CD4-positive, CD25-positive, alpha-beta regulatory T cell (primary cell): Measurements from ENCODE around the gene UBE2F. TPM values are rescaled to one million over a fixed set of nuclear protein-coding genes. Genes with fewer than 3 reads are reported as not detected.
A peak's percentile ranks its signal among the peaks of the same experiment; 100 is the strongest.

Experiments
- ATAC-seq, 2 donors: fragments of 150-1000 bp; cut with Tn5 transposase; one replicate each; pipeline ENCODE4 v1.10.0; 2021; ENCODE audit warnings: low read depth in 2 of 2, moderate number of reproducible peaks in 2 of 2, moderate library complexity in 1 of 2
- DNase-seq, 3 donors: peaks; one replicate each; pipeline versions ENCODE4 v3.0.0 to v3.0.0-alpha.2; 2012 to 2022; ENCODE audit warnings: mixed read lengths in 1 of 3
- H3K27ac ChIP-seq: one replicate; pipeline ENCODE4 v1.7.0; 2013; ENCODE audit warnings: mild to moderate bottlenecking, low read length; ENCODE audit not compliant: insufficient read depth, poor library complexity, severe bottlenecking
- H3K27me3 ChIP-seq: one replicate; pipeline ENCODE4 v1.7.0; 2013; ENCODE audit warnings: low read length; ENCODE audit not compliant: control insufficient read depth, insufficient read depth
- H3K36me3 ChIP-seq: one replicate; pipeline ENCODE4 v1.7.0; 2013; ENCODE audit warnings: mild to moderate bottlenecking, low read length, moderate library complexity; ENCODE audit not compliant: control insufficient read depth, insufficient read depth
- H3K4me1 ChIP-seq: 2 replicates; pipeline ENCODE4 v1.7.0; 2013; ENCODE audit warnings: mild to moderate bottlenecking, low read length; ENCODE audit not compliant: insufficient read depth, control insufficient read depth, poor library complexity, severe bottlenecking
- H3K4me3 ChIP-seq: one replicate; pipeline ENCODE4 v1.7.0; 2013; ENCODE audit warnings: low read depth, mild to moderate bottlenecking, low read length, moderate library complexity
- H3K9me3 ChIP-seq, 2 experiments: 1 replicate in 1 of 2; 2 replicates in 1 of 2; pipeline ENCODE4 v1.7.0; 2013; ENCODE audit warnings: low read length in 2 of 2, mild to moderate bottlenecking in 1 of 2, moderate library complexity in 1 of 2; ENCODE audit not compliant: control insufficient read depth in 2 of 2
- H3K27ac Mint-ChIP-seq, 3 donors: one replicate each; pipeline ENCODE4 v1.8.0; 2020 to 2022; ENCODE audit warnings: mild to moderate bottlenecking in 3 of 3, mixed read lengths in 3 of 3, moderate library complexity in 2 of 3
- H3K27me3 Mint-ChIP-seq: one replicate; pipeline ENCODE4 v1.8.0; 2022; ENCODE audit warnings: mild to moderate bottlenecking, mixed read lengths
- H3K36me3 Mint-ChIP-seq: one replicate; pipeline ENCODE4 v1.8.0; 2020; ENCODE audit warnings: mixed read lengths
- H3K4me1 Mint-ChIP-seq, 4 donors: one replicate each; pipeline ENCODE4 v1.8.0; 2020 to 2022; ENCODE audit warnings: mixed read lengths in 4 of 4, mild to moderate bottlenecking in 1 of 4
- H3K4me3 Mint-ChIP-seq, 4 donors: one replicate each; pipeline ENCODE4 v1.8.0; 2020 to 2022; ENCODE audit warnings: mild to moderate bottlenecking in 4 of 4, mixed read lengths in 4 of 4, moderate library complexity in 3 of 4
- H3K9me3 Mint-ChIP-seq, 7 donors: one replicate each; pipeline ENCODE4 v1.8.0; 2020 to 2022; ENCODE audit warnings: mixed read lengths in 7 of 7, mild to moderate bottlenecking in 3 of 7, moderate library complexity in 2 of 7
- polyA plus RNA-seq, 4 donors: library from polyadenylated mRNA; unstranded; fragments of 300-500 nt; fragmentation: Illumina TruSeq; gene quantifications; one replicate each; pipeline ENCODE4 v1.2.3, GENCODE V29; 2021
- total RNA-seq: library from RNA; stranded (reverse); gene quantifications from one replicate; pipeline ENCODE4 v1.2.3, GENCODE V29; 2022

Gene UBE2F
- total and polyA plus RNA-seq, 5 donors from 2014 or later: 44.3 to 137 (median 105) TPM

GRCh38 chr2:238021327-238021726 lies 54.5 kb downstream of the UBE2F start:
- H3K9me3 Mint-ChIP-seq: no peaks in the 10 kb centered on the region

DNA sequence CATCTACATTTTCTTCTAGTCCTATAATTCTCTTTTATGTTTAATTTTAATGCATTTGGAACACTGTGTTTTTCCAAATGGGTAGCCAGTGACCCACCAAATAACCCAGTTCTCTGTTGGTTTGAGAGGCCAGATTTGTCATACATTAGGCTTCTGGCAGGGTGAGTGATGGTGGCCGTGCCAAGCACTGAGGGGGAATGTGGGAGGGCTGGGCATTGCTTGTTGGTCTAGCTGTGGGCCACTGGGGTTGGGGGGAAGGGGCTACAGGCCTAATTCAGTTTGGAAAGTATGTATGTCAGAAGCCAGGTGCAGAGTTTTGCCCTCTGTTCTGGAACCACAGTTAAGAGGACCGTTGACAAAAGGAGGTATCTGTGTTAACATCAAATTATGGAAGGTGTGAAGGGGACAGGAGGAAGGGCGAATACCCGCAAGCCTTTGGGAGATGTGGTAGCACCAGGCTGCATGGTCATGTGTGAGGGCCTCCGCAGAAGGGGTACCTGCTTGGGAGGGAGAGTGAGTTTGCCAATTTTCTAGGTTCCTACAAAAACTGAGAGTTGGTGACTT lies 55.9 kb downstream of the UBE2F start:
- Mint-ChIP-seq H3K9me3 (no peaks in the 10 kb centered on the region), H3K36me3 (peaks cover 59% of the 10 kb centered on the region), H3K4me1 (peaks cover 0 to 8% (median 6%) of the 10 kb centered on the region in 4 donors), H3K27ac (no peak overlapping the region), H3K27me3 (no peaks in the 10 kb centered on the region), H3K4me3 (no peak overlapping the region)
- no peaks in the 10 kb centered on the region for H3K4me1 ChIP-seq
- H3K36me3 ChIP-seq: peaks cover 18% of the 10 kb centered on the region
- DNase-seq: no peak
- H3K4me3 ChIP-seq: no peak overlapping the region
- no peak for ATAC-seq
- H3K9me3 ChIP-seq: no peaks in the 10 kb centered on the region
- no peaks in the 10 kb centered on the region for H3K27me3 ChIP-seq
- H3K27ac ChIP-seq: no peak overlapping the region

More at GRCh38 chr2:238021327-238021726, 54.5 kb downstream of the UBE2F start:
- Histone ChIP-seq H3K27me3 (no peaks in the 10 kb centered on the region), H3K9me3 (no peaks in the 10 kb centered on the region), H3K4me1 (no peaks in the 10 kb centered on the region), H3K4me3 (no peak overlapping the region), H3K36me3 (peaks cover 16% of the 10 kb centered on the region), H3K27ac (no peak overlapping the region)
- H3K36me3 Mint-ChIP-seq: peaks cover 58% of the 10 kb centered on the region
- DNase-seq: no peak
- ATAC-seq: no peak
- H3K27me3 Mint-ChIP-seq: no peaks in the 10 kb centered on the region
- no peak overlapping the region for H3K27ac Mint-ChIP-seq
- no peak overlapping the region for H3K4me3 Mint-ChIP-seq
- H3K4me1 Mint-ChIP-seq: peaks cover 0 to 11% (median 8%) of the 10 kb centered on the region in 4 donors

- Histone ChIP-seq H3K27ac (no peak overlapping the region), H3K4me3 (no peak overlapping the region), H3K27me3 (no peaks in the 10 kb centered on the region), H3K36me3 (peaks cover 16% of the 10 kb centered on the region), H3K4me1 (no peaks in the 10 kb centered on the region), H3K9me3 (no peaks in the 10 kb centered on the region)
- no peak overlapping the region for H3K27ac Mint-ChIP-seq
- DNase-seq: no peak
- no peak for ATAC-seq
- peaks cover 57% of the 10 kb centered on the region for H3K36me3 Mint-ChIP-seq
- no peaks in the 10 kb centered on the region for H3K27me3 Mint-ChIP-seq
- H3K4me1 Mint-ChIP-seq: peaks cover 0 to 8% (median 6%) of the 10 kb centered on the region in 4 donors
- H3K9me3 Mint-ChIP-seq: no peaks in the 10 kb centered on the region
- no peak overlapping the region for H3K4me3 Mint-ChIP-seq
Observed at GRCh38 chr2:238023608-238024007, 56.8 kb downstream of the UBE2F start.

GRCh38 chr2:238024986-238025385 lies 58.2 kb downstream of the UBE2F start:
- Mint-ChIP-seq H3K4me3 (no peak overlapping the region), H3K4me1 (peaks cover 0 to 8% (median 6%) of the 10 kb centered on the region in 4 donors), H3K36me3 (peaks cover 54% of the 10 kb centered on the region), H3K27me3 (no peaks in the 10 kb centered on the region), H3K27ac (no peak overlapping the region), H3K9me3 (no peaks in the 10 kb centered on the region)
- no peak overlapping the region for H3K27ac ChIP-seq
- H3K4me3 ChIP-seq: no peak overlapping the region
- no peaks in the 10 kb centered on the region for H3K9me3 ChIP-seq
- H3K4me1 ChIP-seq: no peaks in the 10 kb centered on the region
- no peaks in the 10 kb centered on the region for H3K27me3 ChIP-seq
- peak in 1 of 3 donors; percentile 62 for DNase-seq
- peak in 1 of 2 donors; percentile 42 for ATAC-seq
- peaks cover 9% of the 10 kb centered on the region for H3K36me3 ChIP-seq

- Histone ChIP-seq H3K27ac (no peak overlapping the region), H3K4me1 (no peaks in the 10 kb centered on the region), H3K9me3 (no peaks in the 10 kb centered on the region), H3K27me3 (no peaks in the 10 kb centered on the region), H3K36me3 (peaks cover 15% of the 10 kb centered on the region), H3K4me3 (no peak overlapping the region)
- no peak for DNase-seq
- ATAC-seq: no peak
- H3K4me3 Mint-ChIP-seq: no peak overlapping the region
- no peaks in the 10 kb centered on the region for H3K27me3 Mint-ChIP-seq
- H3K9me3 Mint-ChIP-seq: no peaks in the 10 kb centered on the region
- H3K4me1 Mint-ChIP-seq: peaks cover 0 to 8% (median 6%) of the 10 kb centered on the region in 4 donors
- peaks cover 50% of the 10 kb centered on the region for H3K36me3 Mint-ChIP-seq
- no peak overlapping the region for H3K27ac Mint-ChIP-seq
Observed at GRCh38 chr2:238025741-238026360, 59.0 kb downstream of the UBE2F start.

GRCh38 chr2:238027058-238027457 lies 60.2 kb downstream of the UBE2F start:
- no peak overlapping the region for H3K27ac ChIP-seq
- no peaks in the 10 kb centered on the region for H3K9me3 Mint-ChIP-seq

GRCh38 chr2:238027591-238028415 lies 61.0 kb downstream of the UBE2F start:
- no peaks in the 10 kb centered on the region for H3K27me3 Mint-ChIP-seq
- H3K36me3 ChIP-seq: peaks cover 23% of the 10 kb centered on the region
- DNase-seq: no peak
- no peaks in the 10 kb centered on the region for H3K4me1 ChIP-seq
- H3K27ac ChIP-seq: no peak overlapping the region
- H3K27me3 ChIP-seq: no peaks in the 10 kb centered on the region
- H3K9me3 ChIP-seq: no peaks in the 10 kb centered on the region
- H3K9me3 Mint-ChIP-seq: no peaks in the 10 kb centered on the region
- no peak overlapping the region for H3K27ac Mint-ChIP-seq
- H3K36me3 Mint-ChIP-seq: peaks cover 50% of the 10 kb centered on the region
- no peak for ATAC-seq
- no peak overlapping the region for H3K4me3 ChIP-seq
- H3K4me3 Mint-ChIP-seq: no peak overlapping the region
- H3K4me1 Mint-ChIP-seq: peaks cover 0 to 8% (median 4%) of the 10 kb centered on the region in 4 donors

More at GRCh38 chr2:238027058-238027457, 60.2 kb downstream of the UBE2F start:
- no peak overlapping the region for H3K27ac Mint-ChIP-seq
- no peak for DNase-seq
- no peaks in the 10 kb centered on the region for H3K27me3 Mint-ChIP-seq
- no peaks in the 10 kb centered on the region for H3K27me3 ChIP-seq
- H3K9me3 ChIP-seq: no peaks in the 10 kb centered on the region
- ATAC-seq: no peak
- peaks cover 0 to 8% (median 4%) of the 10 kb centered on the region in 4 donors for H3K4me1 Mint-ChIP-seq
- H3K36me3 Mint-ChIP-seq: peaks cover 52% of the 10 kb centered on the region
- H3K4me3 ChIP-seq: no peak overlapping the region
- no peaks in the 10 kb centered on the region for H3K4me1 ChIP-seq
- no peak overlapping the region for H3K4me3 Mint-ChIP-seq
- H3K36me3 ChIP-seq: peaks cover 23% of the 10 kb centered on the region
